Endothelial cell of umbilical vein (primary cell): ENCODE results near the gene TWIST2. TPM values are rescaled to one million over a fixed set of nuclear protein-coding genes. Genes with fewer than 3 reads are reported as not detected.

Experiments
- BruUV-seq: library from RNA; stranded (reverse); fragments of 400-500 nt; replicated peaks from 2 replicates; lab custom pipeline; 2021; lab: Mats Ljungman, UMichigan
- CTCF ChIA-PET: fragments of 300-600, 350-600 bp; sonication (Branson Sonifier 250); formaldehyde crosslinking; loops from one replicate; lab custom pipeline; 2021; ENCODE audit warnings: antibody characterized with exemption, inconsistent platforms; lab: Charles Lee
- POLR2A ChIA-PET: fragments of 300-600, 350-600 bp; sonication (Branson Sonifier 250); formaldehyde crosslinking; loops from one replicate; lab custom pipeline; 2021; ENCODE audit warnings: antibody characterized with exemption, inconsistent platforms; lab: Charles Lee
- DNase-seq: peaks from one replicate; pipeline ENCODE4 v3.0.0-alpha.2; 2011; ENCODE audit warnings: low read depth, low spot score
- FAIRE-seq: peaks from 2 replicates; lab custom pipeline; 2011; peaks lifted over from hg19 to GRCh38; lab: Jason Lieb, UNC
- H2AFZ ChIP-seq: 2 replicates; pipeline ENCODE4 v1.6.0; 2012; ENCODE audit warnings: low read depth, low read length, control low read depth, inconsistent platforms
- H3K27ac ChIP-seq: 2 replicates; pipeline ENCODE4 v1.5.1; 2011; ENCODE audit warnings: low read depth, mild to moderate bottlenecking, control low read depth, low read length, moderate library complexity; ENCODE audit not compliant: insufficient read depth
- H3K27me3 ChIP-seq, 2 experiments: 2 replicates each; pipeline versions ENCODE4 v1.6.0 to v1.6.1; 2011; ENCODE audit warnings: low read length in 2 of 2, mixed read lengths in 1 of 2; ENCODE audit not compliant: control insufficient read depth in 2 of 2, insufficient read depth in 2 of 2
- H3K36me3 ChIP-seq, 2 experiments: 2 replicates in 1 of 2; 3 replicates in 1 of 2; pipeline ENCODE4 v1.5.1; 2011; ENCODE audit warnings: low read length in 2 of 2, mild to moderate bottlenecking in 1 of 2, moderate library complexity in 1 of 2; ENCODE audit not compliant: control insufficient read depth in 2 of 2, insufficient read depth in 2 of 2; ENCODE audit errors: extremely low read depth in 1 of 2
- H3K4me1 ChIP-seq: 3 replicates; pipeline ENCODE4 v1.5.1; 2011; ENCODE audit warnings: mild to moderate bottlenecking, low read length; ENCODE audit not compliant: control insufficient read depth, insufficient read depth; ENCODE audit errors: extremely low read depth
- H3K4me2 ChIP-seq: 2 replicates; pipeline ENCODE4 v1.6.1; 2011; ENCODE audit warnings: low read length, control low read depth, mixed read lengths; ENCODE audit not compliant: insufficient read depth
- H3K4me3 ChIP-seq, 3 experiments: fragments of 200-600 bp in 1 of 3; sonication (generic), shearing (Covaris generic) in 1 of 3; replicated peaks in 1 of 3; 2 replicates each; pipeline ENCODE4 v1.5.1; 2011 to 2016; ENCODE audit warnings: control low read depth in 3 of 3, low read length in 3 of 3, mild to moderate bottlenecking in 2 of 3, inconsistent platforms in 1 of 3, low read depth in 1 of 3, moderate library complexity in 1 of 3; ENCODE audit not compliant: insufficient read depth in 1 of 3
- H3K79me2 ChIP-seq: 2 replicates; pipeline ENCODE4 v1.6.0; 2012; ENCODE audit warnings: low read length, inconsistent platforms; ENCODE audit not compliant: control insufficient read depth, insufficient read depth
- H3K9ac ChIP-seq: replicated peaks from 2 replicates; pipeline ENCODE3; 2011; ENCODE audit warnings: low read length, control low read depth; ENCODE audit not compliant: insufficient read depth; ENCODE audit errors: extremely low read depth
- H3K9me1 ChIP-seq: replicated peaks from 3 replicates; pipeline ENCODE4 v1.6.0; 2011; ENCODE audit warnings: mild to moderate bottlenecking, low read length; ENCODE audit not compliant: control insufficient read depth, insufficient read depth; ENCODE audit errors: extremely low read depth
- H3K9me3 ChIP-seq: replicated peaks from 2 replicates; pipeline ENCODE4 v1.5.1; 2012; ENCODE audit warnings: low read length, inconsistent platforms; ENCODE audit not compliant: control insufficient read depth, insufficient read depth
- H4K20me1 ChIP-seq: replicated peaks from 2 replicates; pipeline ENCODE3; 2011; ENCODE audit warnings: mild to moderate bottlenecking, low read length; ENCODE audit not compliant: control insufficient read depth, insufficient read depth; ENCODE audit errors: extremely low read depth
- EZH2 ChIP-seq: IDR thresholded peaks from 2 replicates; pipeline ENCODE4 v1.6.1; 2012; ENCODE audit warnings: borderline replicate concordance, low read depth, mild to moderate bottlenecking, moderate library complexity, low read length, inconsistent platforms; ENCODE audit not compliant: severe bottlenecking
- FOS ChIP-seq: IDR thresholded peaks from 2 replicates; pipeline ENCODE4 v1.6.1; 2011; ENCODE audit warnings: mild to moderate bottlenecking, low read length, moderate library complexity, borderline replicate concordance; ENCODE audit not compliant: insufficient read depth
- GATA2 ChIP-seq: IDR thresholded peaks from 2 replicates; pipeline ENCODE4 v1.7.0; 2011; ENCODE audit warnings: low read depth, mild to moderate bottlenecking, moderate library complexity, mixed read lengths, low read length; ENCODE audit not compliant: insufficient read length, insufficient read depth
- JUN ChIP-seq: IDR thresholded peaks from 2 replicates; pipeline ENCODE4 v1.6.1; 2011; ENCODE audit warnings: borderline replicate concordance, low read depth; ENCODE audit not compliant: insufficient read length, insufficient read depth
- MYC ChIP-seq: IDR thresholded peaks from one replicate; pipeline ENCODE4 v1.6.1; 2011; ENCODE audit warnings: mild to moderate bottlenecking, low read depth, low read length
- POLR2A ChIP-seq: IDR thresholded peaks from 2 replicates; pipeline ENCODE4 v1.6.1; 2012; ENCODE audit warnings: low read depth, mild to moderate bottlenecking, control low read depth, low read length
- POLR2AphosphoS5 ChIP-seq: IDR thresholded peaks from 2 replicates; pipeline ENCODE4 v1.6.1; 2012; ENCODE audit warnings: low read depth, mild to moderate bottlenecking, control low read depth, low read length, moderate library complexity; ENCODE audit not compliant: insufficient read depth
- dilution Hi-C: fragments of 300-500 bp; cut with MboI; formaldehyde crosslinking; loops from one replicate; pipeline ENCODE4 v1.15.0; 2019; ENCODE audit warnings: low sequenced_read_pairs; ENCODE audit not compliant: extremely low pct_ligation_motif_present
- intact Hi-C: fragments of 100-400 bp; cut with micrococcal nuclease; formaldehyde crosslinking; loops from one replicate; pipeline ENCODE4 v1.10.0; 2022
- polyA plus RNA-seq, 4 experiments: library from polyadenylated mRNA; depleted of rRNA in 3 of 4; stranded (reverse) in 3 of 4; unstranded in 1 of 4; fragments of >200 nt; gene quantifications; 2 replicates each; pipeline versions ENCODE4 v1.2.1 to v1.2.3, GENCODE V29; 2011 to 2012; ENCODE audit warnings: missing spikeins in 1 of 4
- total RNA-seq: library from RNA; stranded (reverse); gene quantifications from 2 replicates; pipeline ENCODE4 v1.2.3, GENCODE V29; 2021
- TF ChIP-seq, protein P1 (sequence below): IDR thresholded peaks from 2 replicates; pipeline ENCODE4 v1.6.1; 2011; ENCODE audit not compliant: insufficient read depth, insufficient read length
- TF ChIP-seq, protein P2 (sequence below), 2 donors: IDR thresholded peaks; 1 replicate in 1 of 2; 2 replicates in 1 of 2; pipeline ENCODE4 v1.5.1; 2011; ENCODE audit warnings: low read length in 2 of 2, mild to moderate bottlenecking in 2 of 2, moderate library complexity in 2 of 2, control low read depth in 1 of 2, inconsistent platforms in 1 of 2, low read depth in 1 of 2; ENCODE audit not compliant: insufficient read depth in 1 of 2; ENCODE audit errors: extremely low read depth in 1 of 2

TWIST2 gene
- total and polyA plus RNA-seq, 2 donors (not counting 3 experiments of a cell fraction or from before 2014, with no cell fraction given): 2.3 to 3.4 TPM

DNA sequence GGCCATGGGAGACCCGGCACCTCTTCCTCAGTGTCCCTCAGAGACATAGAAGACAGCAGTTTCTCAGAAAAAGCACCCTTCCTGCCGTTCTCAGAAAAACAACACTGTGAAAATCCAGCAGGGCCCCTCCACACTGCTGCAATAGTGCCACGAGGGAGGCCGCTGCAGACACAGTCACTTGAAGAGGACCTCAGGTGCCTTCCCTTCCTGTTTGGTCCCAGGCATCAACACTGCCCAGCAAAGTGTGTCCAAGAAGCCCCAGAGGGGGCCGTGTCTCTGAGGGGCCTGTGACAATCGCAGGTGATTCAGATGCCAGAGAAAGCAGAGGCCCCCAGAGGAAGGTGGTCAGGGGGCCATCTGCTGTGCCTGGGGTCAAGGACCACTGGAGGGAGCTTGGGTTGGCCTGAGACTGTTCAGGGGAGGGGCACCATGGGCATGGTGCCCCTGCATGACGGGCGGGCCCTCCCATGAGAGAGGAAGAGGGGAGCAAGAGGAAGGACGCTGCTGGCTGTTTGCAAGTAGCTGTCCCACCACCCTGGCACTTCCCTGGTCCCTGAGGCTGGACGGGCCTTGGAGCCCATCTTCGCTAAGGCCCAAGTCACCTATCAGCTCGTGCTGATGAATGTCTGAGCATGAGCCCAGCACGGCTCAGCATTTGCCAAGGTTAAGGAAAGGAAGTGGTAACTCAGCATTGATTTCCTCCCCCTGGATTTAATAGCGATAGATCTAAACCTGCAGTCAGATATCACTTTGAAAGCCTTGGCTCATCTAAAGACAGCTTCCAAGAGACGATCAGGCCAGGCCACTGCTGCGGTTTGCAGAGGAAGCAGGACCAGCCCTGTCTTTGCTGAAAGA lies 9.1 kb downstream of the TWIST2 start:
- no peak overlapping the region for H3K27ac ChIP-seq
- H3K9me1 ChIP-seq: no peaks in the 10 kb centered on the region
- ChIA-PET CTCF (interaction anchor here (1.0 kb wide), 1 partner anchor 9 kb away, joined by 4 read pairs; the partner anchor contains the start of gene TWIST2), POLR2A (no interaction called here)
- H3K9me3 ChIP-seq: no peaks in the 10 kb centered on the region
- BruUV-seq: no TSS peak
- H3K79me2 ChIP-seq: no peaks in the 10 kb centered on the region
- intact Hi-C loops: no loop called here
- H3K9ac ChIP-seq: no peak overlapping the region
- H3K4me1 ChIP-seq: no peaks in the 10 kb centered on the region
- FAIRE-seq (no peak), DNase-seq (no peak)
- dilution Hi-C loops: no loop called here
- TF ChIP-seq FOS (no peak), JUN (no peak), POLR2A (no peak), EZH2 (no peak), POLR2AphosphoS5 (no peak), MYC (no peak), GATA2 (no peak)
- TF ChIP-seq, protein P1, sequence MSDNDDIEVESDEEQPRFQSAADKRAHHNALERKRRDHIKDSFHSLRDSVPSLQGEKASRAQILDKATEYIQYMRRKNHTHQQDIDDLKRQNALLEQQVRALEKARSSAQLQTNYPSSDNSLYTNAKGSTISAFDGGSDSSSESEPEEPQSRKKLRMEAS: no peak
- TF ChIP-seq, protein P2, sequence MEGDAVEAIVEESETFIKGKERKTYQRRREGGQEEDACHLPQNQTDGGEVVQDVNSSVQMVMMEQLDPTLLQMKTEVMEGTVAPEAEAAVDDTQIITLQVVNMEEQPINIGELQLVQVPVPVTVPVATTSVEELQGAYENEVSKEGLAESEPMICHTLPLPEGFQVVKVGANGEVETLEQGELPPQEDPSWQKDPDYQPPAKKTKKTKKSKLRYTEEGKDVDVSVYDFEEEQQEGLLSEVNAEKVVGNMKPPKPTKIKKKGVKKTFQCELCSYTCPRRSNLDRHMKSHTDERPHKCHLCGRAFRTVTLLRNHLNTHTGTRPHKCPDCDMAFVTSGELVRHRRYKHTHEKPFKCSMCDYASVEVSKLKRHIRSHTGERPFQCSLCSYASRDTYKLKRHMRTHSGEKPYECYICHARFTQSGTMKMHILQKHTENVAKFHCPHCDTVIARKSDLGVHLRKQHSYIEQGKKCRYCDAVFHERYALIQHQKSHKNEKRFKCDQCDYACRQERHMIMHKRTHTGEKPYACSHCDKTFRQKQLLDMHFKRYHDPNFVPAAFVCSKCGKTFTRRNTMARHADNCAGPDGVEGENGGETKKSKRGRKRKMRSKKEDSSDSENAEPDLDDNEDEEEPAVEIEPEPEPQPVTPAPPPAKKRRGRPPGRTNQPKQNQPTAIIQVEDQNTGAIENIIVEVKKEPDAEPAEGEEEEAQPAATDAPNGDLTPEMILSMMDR (IDR thresholded peaks at IDR 0.05; ENCODE audit: extremely low read depth in 1 of 2, insufficient read depth in 1 of 2, low read depth in 1 of 2, low read length in 2 of 2): no peak
- no peak overlapping the region for H3K4me3 ChIP-seq
- no peaks in the 10 kb centered on the region for H3K36me3 ChIP-seq
- H3K27me3 ChIP-seq: no peaks in the 10 kb centered on the region
- H3K4me2 ChIP-seq: no peak overlapping the region
- H4K20me1 ChIP-seq: no peaks in the 10 kb centered on the region
- H2AFZ ChIP-seq: no peak overlapping the region
